ENCODE measurements around the gene WASF1.
"Not testable (repeated sequence)": the region's sequence is repeated elsewhere in the genome, so short reads cannot be mapped to it uniquely, and the experiment has no call there.

Gene WASF1

GRCh38 chr6:110170081-110170480 is 9.4 kb downstream of the WASF1 start:
- DNase-seq, result no peak

GRCh38 chr6:110158479-110158878 is 21.0 kb downstream of the WASF1 start:
- no peak for DNase-seq

- DNase-seq, result no peak
Observed at GRCh38 chr6:110147870-110148269, 31.6 kb downstream of the WASF1 start.

- DNase-seq, result no peak
Observed at GRCh38 chr6:110140650-110141049, 38.8 kb downstream of the WASF1 start.

- no peak for DNase-seq
Observed at GRCh38 chr6:110139052-110139451, 40.4 kb downstream of the WASF1 start.

- no peak for DNase-seq
Observed at GRCh38 chr6:110137924-110138887, 41.3 kb downstream of the WASF1 start.

- DNase-seq, result no peak
Observed at GRCh38 chr6:110130362-110130761, 49.1 kb downstream of the WASF1 start.

GRCh38 chr6:110128418-110128817 is 51.1 kb downstream of the WASF1 start:
- DNase-seq, result no peak

- DNase-seq, result no peak
Observed at GRCh38 chr6:110125361-110125760, 54.1 kb downstream of the WASF1 start.

GRCh38 chr6:110121655-110122054 is 57.8 kb downstream of the WASF1 start:
- DNase-seq, result not testable (repeated sequence)

- no peak for DNase-seq
Observed at GRCh38 chr6:110116258-110116657, 63.2 kb downstream of the WASF1 start.

GRCh38 chr6:110114004-110114403 is 65.5 kb downstream of the WASF1 start:
- DNase-seq, result no peak

GRCh38 chr6:110105296-110105695 is 74.2 kb downstream of the WASF1 start:
- DNase-seq, result no peak

GRCh38 chr6:110103260-110103659 is 76.2 kb downstream of the WASF1 start:
- no peak for DNase-seq

GRCh38 chr6:110102411-110102810 is 77.1 kb downstream of the WASF1 start:
- no peak for DNase-seq

- DNase-seq, result no peak
Observed at GRCh38 chr6:110101885-110102284, 77.6 kb downstream of the WASF1 start.

- DNase-seq, result no peak
Observed at GRCh38 chr6:110098511-110099116, 80.9 kb downstream of the WASF1 start.

GRCh38 chr6:110097443-110097842 is 82.0 kb downstream of the WASF1 start:
- DNase-seq, result no peak

GRCh38 chr6:110095935-110096334 is 83.5 kb downstream of the WASF1 start:
- DNase-seq, result no peak

GRCh38 chr6:110095101-110095500 is 84.4 kb downstream of the WASF1 start:
- no peak for DNase-seq

- DNase-seq, result no peak
Observed at GRCh38 chr6:110093981-110094380, 85.5 kb downstream of the WASF1 start.

- no peak for DNase-seq
Observed at GRCh38 chr6:110090876-110091275, 88.6 kb downstream of the WASF1 start.

- no peak for DNase-seq
Observed at GRCh38 chr6:110089323-110089722, 90.1 kb downstream of the WASF1 start.

- no peak for DNase-seq
Observed at GRCh38 chr6:110085285-110085684, 94.2 kb downstream of the WASF1 start.
